HepG2 (cell line): ENCODE measurements around the gene ELAVL2. TPM values are rescaled to one million over a fixed set of nuclear protein-coding genes. Genes with fewer than 3 reads are reported as not detected.

Source experiments
- ATAC-seq: fragments of 200-7000 bp; cut with Tn5 transposase; 3 replicates; pipeline ENCODE4 v1.9.1; 2020; ENCODE audit warnings: mild to moderate bottlenecking, moderate library complexity
- BruUV-seq: library from RNA; stranded (reverse); fragments of 400-500 nt; replicated peaks from 2 replicates; lab custom pipeline; 2021; lab: Mats Ljungman, UMichigan
- CTCF ChIA-PET: fragments of 300-600 bp; formaldehyde crosslinking; extraction: SDS; loops from one replicate; lab custom pipeline; 2021; ENCODE audit warnings: low total read pairs, inconsistent platforms, low intra/inter-chr PET ratio; lab: Yijun Ruan, JAX
- POLR2A ChIA-PET: fragments of 350-600 bp; sonication (Branson Sonifier 250); formaldehyde crosslinking; loops from one replicate; lab custom pipeline; 2020; ENCODE audit warnings: antibody characterized with exemption, inconsistent platforms; lab: Yijun Ruan, JAX
- DNase-seq: peaks from one replicate; pipeline ENCODE4 v3.0.0-alpha.2; 2015; ENCODE audit warnings: low spot score
- FAIRE-seq: peaks from 3 replicates; lab custom pipeline; 2011; peaks lifted over from hg19 to GRCh38; lab: Jason Lieb, UNC
- H2AFZ ChIP-seq: one replicate; pipeline ENCODE4 v1.6.1; 2011; ENCODE audit warnings: low read length, inconsistent platforms
- H3K27ac ChIP-seq: fragments of 300-600 bp; 3 replicates; pipeline ENCODE4 v1.8.0; 2011; ENCODE audit warnings: mixed run types, mild to moderate bottlenecking, mixed read lengths, low read length, inconsistent platforms; ENCODE audit not compliant: insufficient read depth; ENCODE audit errors: extremely low read length
- H3K27me3 ChIP-seq, 2 experiments: fragments of 200-600 bp in 1 of 2; 2 replicates in 1 of 2; 3 replicates in 1 of 2; pipeline versions ENCODE4 v1.6.0 to v1.8.0; 2011; ENCODE audit warnings: low read length in 2 of 2, mild to moderate bottlenecking in 2 of 2, moderate library complexity in 2 of 2, inconsistent platforms in 1 of 2; ENCODE audit not compliant: insufficient read depth in 2 of 2, control insufficient read depth in 1 of 2
- H3K36me3 ChIP-seq, 2 experiments: fragments of 200-600 bp in 1 of 2; replicated peaks in 1 of 2; 2 replicates in 1 of 2; 3 replicates in 1 of 2; pipeline versions ENCODE4 v1.5.1 to v1.8.0; 2011; ENCODE audit warnings: low read length in 2 of 2, inconsistent platforms in 1 of 2; ENCODE audit not compliant: insufficient read depth in 2 of 2, control insufficient read depth in 1 of 2
- H3K4me1 ChIP-seq: 2 replicates; pipeline ENCODE4 v1.5.1; 2012; ENCODE audit warnings: low read length, inconsistent platforms; ENCODE audit not compliant: insufficient read depth
- H3K4me2 ChIP-seq: 2 replicates; pipeline ENCODE4 v1.6.0; 2011; ENCODE audit warnings: low read depth, low read length, inconsistent platforms
- H3K4me3 ChIP-seq, 3 experiments: fragments of 200-600 bp in 1 of 3; sonication (generic), shearing (Covaris generic) in 1 of 3; replicated peaks in 1 of 3; 2 replicates each; pipeline ENCODE4 v1.5.1; 2011 to 2016; ENCODE audit warnings: low read length in 3 of 3, inconsistent platforms in 2 of 3, low read depth in 2 of 3, mild to moderate bottlenecking in 2 of 3, control low read depth in 1 of 3, mixed read lengths in 1 of 3; ENCODE audit not compliant: insufficient read depth in 1 of 3
- H3K79me2 ChIP-seq: one replicate; pipeline ENCODE4 v1.6.1; 2011; ENCODE audit warnings: low read length, inconsistent platforms; ENCODE audit not compliant: insufficient read depth
- H3K9ac ChIP-seq: 2 replicates; pipeline ENCODE4 v1.6.0; 2011; ENCODE audit warnings: mild to moderate bottlenecking, low read depth, low read length, inconsistent platforms; ENCODE audit not compliant: insufficient read depth
- H3K9me3 ChIP-seq: 2 replicates; pipeline ENCODE4 v1.5.1; 2012; ENCODE audit warnings: mild to moderate bottlenecking, low read length
- H4K20me1 ChIP-seq: 2 replicates; pipeline ENCODE4 v1.6.0; 2011; ENCODE audit warnings: inconsistent platforms, mild to moderate bottlenecking, low read length, moderate library complexity; ENCODE audit not compliant: insufficient read depth
- ARNTL ChIP-seq: sonication (generic); formaldehyde crosslinking; IDR thresholded peaks from 2 replicates; pipeline ENCODE4 v1.4.0; 2020; ENCODE audit warnings: mild to moderate bottlenecking, missing genetic modification reagents
- DPF2 ChIP-seq: sonication (generic); formaldehyde crosslinking; IDR thresholded peaks from 2 replicates; pipeline ENCODE4 v1.4.0; 2020; ENCODE audit warnings: mild to moderate bottlenecking, low read depth, missing genetic modification reagents, borderline replicate concordance
- NPAS2 ChIP-seq: sonication (generic); formaldehyde crosslinking; IDR thresholded peaks from 2 replicates; pipeline ENCODE4 v1.8.0; 2022; ENCODE audit warnings: mild to moderate bottlenecking, missing genetic modification reagents, borderline replicate concordance
- TBX3 ChIP-seq: fragments of 450-650 bp; IDR thresholded peaks from 2 replicates; pipeline ENCODE4 v1.6.1; 2017; ENCODE audit warnings: antibody characterized with exemption, mild to moderate bottlenecking, inconsistent platforms, borderline replicate concordance
- U2AF1 ChIP-seq: fragments of 200-400 bp; formaldehyde crosslinking; optimal IDR thresholded peaks from 2 replicates; pipeline ENCODE3; 2017; ENCODE audit warnings: mild to moderate bottlenecking, low read depth, low read length
- YEATS2 ChIP-seq: sonication (generic); formaldehyde crosslinking; IDR thresholded peaks from 2 replicates; pipeline ENCODE4 v1.4.0; 2020; ENCODE audit warnings: missing genetic modification reagents, borderline replicate concordance
- ZBTB49 ChIP-seq: sonication (generic); formaldehyde crosslinking; IDR thresholded peaks from 2 replicates; pipeline ENCODE4 v1.4.0; 2020; ENCODE audit warnings: missing genetic modification reagents, borderline replicate concordance
- ZNF253 ChIP-seq: sonication (generic); formaldehyde crosslinking; IDR thresholded peaks from 2 replicates; pipeline ENCODE4 v1.8.0; 2022; ENCODE audit warnings: mild to moderate bottlenecking, missing genetic modification reagents, borderline replicate concordance
- ZNF362 ChIP-seq: sonication (generic); formaldehyde crosslinking; IDR thresholded peaks from 2 replicates; pipeline ENCODE4 v1.4.0; 2020; ENCODE audit warnings: missing genetic modification reagents, mild to moderate bottlenecking, borderline replicate concordance
- ZNF530 ChIP-seq: sonication (generic); formaldehyde crosslinking; IDR thresholded peaks from 2 replicates; pipeline ENCODE4 v1.5.0; 2020; ENCODE audit warnings: low read depth, mild to moderate bottlenecking, missing genetic modification reagents
- ZNF75D ChIP-seq: sonication (generic); formaldehyde crosslinking; IDR thresholded peaks from 2 replicates; pipeline ENCODE4 v1.8.1; 2023; ENCODE audit warnings: missing genetic modification reagents, mild to moderate bottlenecking, borderline replicate concordance
- whole genome bisulfite sequencing: methylation state at CpG from one replicate; pipeline ENCODE4 v1.1.6; 2017; ENCODE audit warnings: low lambda C conversion rate; 5-methylcytosine and 5-hydroxymethylcytosine counted together
- in situ Hi-C: cut with HindIII; loops from 2 replicates; pipeline ENCODE4 v1.10.0; 2017; ENCODE audit warnings: low pct_unique_long_range_greater_than_20kb; ENCODE audit not compliant: extremely low pct_ligation_motif_present
- intact Hi-C: fragments of 100-400 bp; cut with micrococcal nuclease; formaldehyde crosslinking; loops from one replicate; pipeline ENCODE4 v1.10.0; 2022; ENCODE audit not compliant: unreplicated experiment
- polyA plus RNA-seq, 8 experiments: library from polyadenylated mRNA; depleted of rRNA in 3 of 8; stranded (reverse) in 7 of 8; unstranded in 1 of 8; fragments of >200 nt; fragmentation: Illumina TruSeq in 4 of 8; extraction: Trizol in 4 of 8; gene quantifications; 2 replicates each; pipeline versions ENCODE4 v1.2.1 to v1.2.3, GENCODE V29; 2011 to 2016; ENCODE audit warnings: low read depth in 4 of 8, missing spikeins in 1 of 8, mixed read lengths in 1 of 8; ENCODE audit not compliant: insufficient read depth in 1 of 8
- total RNA-seq, 5 experiments: library from RNA; depleted of rRNA; stranded (reverse); fragments of >200 nt; fragmentation: Illumina TruSeq; extraction: Trizol; gene quantifications; 2 replicates each; pipeline ENCODE4 v1.2.3, GENCODE V29; 2016; ENCODE audit warnings: low read depth in 1 of 5
- TF ChIP-seq, protein P1 (sequence below): sonication (generic); formaldehyde crosslinking; IDR thresholded peaks from 2 replicates; pipeline ENCODE4 v1.4.0; 2020; ENCODE audit warnings: missing genetic modification reagents

Gene ELAVL2
- total and polyA plus RNA-seq, 2 of the 13 experiments (the other 11 are each of a cell fraction or from before 2014, with no cell fraction given): not detected

GRCh38 chr9:23858234-23858633, 32.2 kb upstream of the ELAVL2 start:
- Histone ChIP-seq H3K79me2 (no peaks in the 10 kb centered on the region), H4K20me1 (no peaks in the 10 kb centered on the region), H3K4me2 (no peak overlapping the region), H3K9me3 (peaks cover 13% of the 10 kb centered on the region; the same call in 1 of the 2 replicates), H3K4me3 (no peak overlapping the region), H2AFZ (no peak overlapping the region), H3K4me1 (no peaks in the 10 kb centered on the region), H3K9ac (no peak overlapping the region), H3K27ac (no peak overlapping the region), H3K36me3 (no peaks in the 10 kb centered on the region), H3K27me3 (no peaks in the 10 kb centered on the region)
- no peak for ATAC-seq
- intact Hi-C loops: no loop called here
- in situ Hi-C loops: no loop called here
- ChIA-PET CTCF (no interaction called here), POLR2A (no interaction called here)
- no peak for DNase-seq
- FAIRE-seq: no peak
- no TSS peak for BruUV-seq
- no peak for TF ChIP-seq ZNF362
- 33% methylated on average over 2 of the region's 3 CpGs for WGBS

- Histone ChIP-seq H3K9ac (no peak overlapping the region), H3K36me3 (no peaks in the 10 kb centered on the region), H3K4me2 (no peak overlapping the region), H4K20me1 (no peaks in the 10 kb centered on the region), H3K9me3 (peaks cover 12% of the 10 kb centered on the region; the same call in 1 of the 2 replicates), H3K79me2 (no peaks in the 10 kb centered on the region), H3K27me3 (no peaks in the 10 kb centered on the region), H3K4me3 (no peak overlapping the region), H3K27ac (no peak overlapping the region), H2AFZ (no peak overlapping the region), H3K4me1 (no peaks in the 10 kb centered on the region)
- no peak for DNase-seq
- CTCF ChIA-PET: no interaction called here
- FAIRE-seq: no peak
- BruUV-seq: no TSS peak
- POLR2A ChIA-PET: no interaction called here
- ATAC-seq: no peak
- intact Hi-C loops (no loop called here), in situ Hi-C loops (no loop called here)
- 15% methylated on average over 5 of the region's 5 CpGs for WGBS
- no peak for TF ChIP-seq ZNF253
- no peak for TF ChIP-seq ZNF75D (CRISPR knock-in tag)
- no peak for TF ChIP-seq TBX3
- TF ChIP-seq, protein P1, sequence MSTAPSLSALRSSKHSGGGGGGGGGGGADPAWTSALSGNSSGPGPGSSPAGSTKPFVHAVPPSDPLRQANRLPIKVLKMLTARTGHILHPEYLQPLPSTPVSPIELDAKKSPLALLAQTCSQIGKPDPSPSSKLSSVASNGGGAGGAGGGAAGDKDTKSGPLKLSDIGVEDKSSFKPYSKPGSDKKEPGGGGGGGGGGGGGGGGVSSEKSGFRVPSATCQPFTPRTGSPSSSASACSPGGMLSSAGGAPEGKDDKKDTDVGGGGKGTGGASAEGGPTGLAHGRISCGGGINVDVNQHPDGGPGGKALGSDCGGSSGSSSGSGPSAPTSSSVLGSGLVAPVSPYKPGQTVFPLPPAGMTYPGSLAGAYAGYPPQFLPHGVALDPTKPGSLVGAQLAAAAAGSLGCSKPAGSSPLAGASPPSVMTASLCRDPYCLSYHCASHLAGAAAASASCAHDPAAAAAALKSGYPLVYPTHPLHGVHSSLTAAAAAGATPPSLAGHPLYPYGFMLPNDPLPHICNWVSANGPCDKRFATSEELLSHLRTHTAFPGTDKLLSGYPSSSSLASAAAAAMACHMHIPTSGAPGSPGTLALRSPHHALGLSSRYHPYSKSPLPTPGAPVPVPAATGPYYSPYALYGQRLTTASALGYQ (CRISPR knock-in tag): no peak
- no peak for TF ChIP-seq DPF2 (CRISPR knock-in tag)
- no peak for TF ChIP-seq YEATS2
- no peak for TF ChIP-seq NPAS2 (CRISPR knock-in tag)
- TF ChIP-seq ZNF530: no peak
- no peak for TF ChIP-seq U2AF1
- TF ChIP-seq ZBTB49 (CRISPR knock-in tag): no peak
- TF ChIP-seq ARNTL (CRISPR knock-in tag): no peak
Measured at GRCh38 chr9:23855873-23856604, 30.0 kb upstream of the ELAVL2 start.
